Measurements from ENCODE around the gene SLC6A8.
"Not testable (repeated sequence)": the region's sequence is repeated elsewhere in the genome, so short reads cannot be mapped to it uniquely, and the experiment has no call there.

The SLC6A8 gene

DNA sequence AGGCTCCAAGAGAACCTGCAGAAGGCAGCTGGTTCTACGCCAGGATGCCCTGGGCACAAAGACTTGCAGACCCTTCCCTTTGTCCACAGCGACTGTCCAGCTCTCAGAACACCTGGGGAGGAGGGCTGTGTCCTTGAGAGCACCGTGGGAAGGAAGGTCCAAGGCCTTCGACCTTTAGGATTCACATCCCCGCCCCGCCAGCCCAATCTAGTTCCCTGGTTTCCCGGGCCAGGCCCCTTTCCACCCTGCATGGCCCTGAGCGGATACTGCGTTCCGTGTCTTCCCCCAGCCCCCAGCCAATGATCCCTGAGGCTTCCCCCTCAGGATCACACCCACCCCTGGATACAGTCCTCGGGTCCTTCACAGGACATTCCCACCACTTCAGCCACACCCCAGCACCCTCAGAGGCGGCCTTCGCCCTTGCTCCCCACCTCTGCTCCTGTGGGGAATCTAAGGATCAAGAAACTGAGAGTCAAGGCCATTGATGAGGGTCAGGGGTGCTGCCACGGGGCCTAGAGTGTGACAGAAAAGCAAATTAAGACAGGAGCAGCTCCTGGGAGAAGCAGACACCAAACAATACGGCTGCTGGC is 46.0 kb downstream of the SLC6A8 start:
- no peak for DNase-seq

DNA sequence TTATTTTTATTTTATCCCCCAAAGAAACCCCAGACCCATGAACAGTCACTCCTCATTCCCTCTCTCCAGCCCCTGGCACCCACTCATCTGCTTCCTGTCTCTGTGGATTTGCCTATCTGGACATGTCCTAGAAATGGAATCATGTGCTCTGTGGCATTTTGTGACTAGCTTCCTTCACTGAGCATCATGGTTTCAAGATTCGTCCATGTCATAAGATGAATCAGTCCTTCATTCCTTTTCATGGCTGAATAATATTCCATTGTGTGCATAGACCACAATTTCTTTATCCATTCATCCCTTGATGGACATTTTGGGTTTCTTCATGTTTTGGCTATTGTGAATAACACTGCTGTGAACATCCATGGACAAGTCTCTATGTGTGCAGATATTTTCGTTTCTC is 47.1 kb downstream of the SLC6A8 start:
- DNase-seq = no peak

GRCh38 chrX:153735274-153735673 is 47.5 kb downstream of the SLC6A8 start:
- DNase-seq = no peak

DNA sequence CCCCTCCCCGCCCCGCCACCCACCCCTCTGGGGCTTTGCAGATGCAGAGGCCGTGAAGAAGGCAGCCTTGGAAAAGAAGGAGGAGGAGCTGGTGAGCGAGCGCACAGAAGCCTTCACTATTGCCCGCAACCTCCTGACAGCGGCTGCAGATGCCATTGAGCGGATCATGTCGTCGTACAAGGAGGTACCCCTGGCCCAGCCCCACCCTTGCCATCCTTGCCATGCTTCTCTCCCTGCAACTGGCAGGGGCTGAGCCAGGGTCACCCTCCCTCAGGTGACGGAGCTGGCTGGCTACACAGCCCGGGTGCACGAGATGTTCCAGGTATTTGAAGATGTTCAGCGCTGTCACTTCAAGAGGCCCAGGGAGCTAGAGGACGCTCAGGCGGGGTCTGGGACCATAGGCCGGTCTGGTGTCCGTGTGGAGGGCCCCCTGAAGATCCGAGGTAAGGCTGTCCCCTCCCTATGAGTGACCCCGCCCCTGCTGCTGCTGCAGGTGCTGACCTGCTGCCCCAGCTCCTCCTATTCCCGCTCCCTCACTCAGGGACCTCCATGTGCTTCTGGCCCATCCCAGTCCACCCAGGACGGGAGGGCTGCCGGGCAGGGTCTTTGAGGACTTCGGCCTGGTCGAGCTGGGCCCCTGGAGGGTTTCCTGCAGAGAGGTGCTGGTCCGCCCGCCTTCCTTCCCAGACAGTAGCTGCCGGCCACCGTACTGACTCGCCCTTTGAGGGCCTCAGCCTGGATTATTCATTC is 48.5 kb downstream of the SLC6A8 start:
- DNase-seq = no peak

DNA sequence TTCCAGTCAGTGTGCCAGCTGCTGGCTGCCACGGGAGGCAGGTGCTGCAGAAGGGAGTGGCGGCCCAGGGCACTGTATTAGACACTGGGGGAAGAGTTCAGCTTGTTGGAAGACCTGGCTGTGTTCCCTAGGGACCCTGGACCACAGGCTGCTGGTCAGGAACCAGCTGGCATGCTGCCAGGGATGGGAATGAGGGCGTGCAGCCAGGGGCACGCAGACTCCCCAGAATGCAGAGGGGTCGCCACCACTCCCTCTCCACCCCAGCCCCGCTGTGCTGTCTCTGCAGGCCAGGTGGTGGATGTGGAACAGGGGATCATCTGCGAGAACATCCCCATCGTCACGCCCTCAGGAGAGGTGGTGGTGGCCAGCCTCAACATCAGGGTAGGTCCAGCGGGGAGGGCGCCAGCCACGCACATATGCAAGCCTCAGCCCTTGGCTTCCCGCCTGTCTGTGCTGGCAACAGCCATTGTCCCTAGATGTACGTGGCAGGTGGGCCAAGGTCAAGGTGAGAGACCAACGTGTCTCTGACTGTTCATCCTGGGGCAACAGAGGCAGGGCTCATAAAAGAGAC is 49.2 kb downstream of the SLC6A8 start:
- DNase-seq = no peak

- DNase-seq = no peak
Measured at GRCh38 chrX:153738056-153738605, 50.4 kb downstream of the SLC6A8 start.

DNA sequence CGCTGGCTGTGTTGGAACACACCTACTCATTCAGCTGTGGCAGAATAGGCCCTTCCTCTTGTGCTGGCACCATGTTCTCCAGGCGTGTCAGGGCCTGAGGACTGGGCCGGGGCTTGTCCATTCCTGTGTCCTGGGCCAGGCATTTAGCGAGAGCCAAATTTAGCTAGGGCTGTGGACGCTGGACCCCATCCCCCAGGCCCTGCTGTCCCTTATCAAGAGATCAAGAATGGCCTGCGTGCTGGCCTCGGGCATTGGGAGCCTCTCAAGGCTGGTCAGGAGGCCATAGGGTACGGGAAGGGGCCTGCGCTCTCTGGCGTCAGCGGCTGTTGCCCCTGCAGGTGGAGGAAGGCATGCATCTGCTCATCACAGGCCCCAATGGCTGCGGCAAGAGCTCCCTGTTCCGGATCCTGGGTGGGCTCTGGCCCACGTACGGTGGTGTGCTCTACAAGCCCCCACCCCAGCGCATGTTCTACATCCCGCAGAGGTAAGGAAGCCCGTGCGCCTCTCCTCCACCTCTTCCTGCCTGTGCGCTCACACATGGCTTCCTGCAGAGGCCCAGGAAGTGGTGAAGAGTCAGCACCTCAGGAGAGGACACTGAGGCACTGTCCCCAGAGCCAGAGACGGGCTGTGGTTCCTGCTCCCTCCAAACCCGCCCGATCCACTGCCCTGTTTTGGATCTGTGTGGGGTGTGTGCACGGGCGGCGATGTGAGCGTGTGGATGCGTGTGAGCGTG is 52.2 kb downstream of the SLC6A8 start:
- DNase-seq = no peak

GRCh38 chrX:153740631-153741222 is 53.0 kb downstream of the SLC6A8 start:
- DNase-seq = no peak

DNA sequence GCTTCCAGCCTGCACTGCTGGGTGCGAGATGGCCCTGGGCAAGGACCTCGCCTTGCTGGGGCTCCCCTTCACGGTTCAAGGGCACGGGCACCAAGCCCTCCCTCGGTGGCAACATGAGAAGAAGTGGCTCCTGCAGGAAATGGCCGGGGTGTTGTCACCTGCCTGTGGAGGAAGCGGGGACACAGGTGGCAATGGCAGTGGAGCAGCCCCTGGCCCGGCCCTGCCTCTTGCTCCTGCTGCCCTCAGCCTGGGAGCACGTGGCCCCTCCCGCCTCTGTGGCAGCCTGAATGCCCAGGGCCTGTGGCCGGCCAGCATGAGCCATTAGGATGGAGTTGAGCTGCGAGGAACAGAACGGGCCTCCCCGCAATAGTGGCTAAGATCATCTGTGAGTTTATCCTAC is 53.7 kb downstream of the SLC6A8 start:
- no peak for DNase-seq

GRCh38 chrX:153742111-153742510 is 54.4 kb downstream of the SLC6A8 start:
- not testable (repeated sequence) for DNase-seq

GRCh38 chrX:153742796-153743467 is 55.2 kb downstream of the SLC6A8 start:
- not testable (repeated sequence) for DNase-seq

DNA sequence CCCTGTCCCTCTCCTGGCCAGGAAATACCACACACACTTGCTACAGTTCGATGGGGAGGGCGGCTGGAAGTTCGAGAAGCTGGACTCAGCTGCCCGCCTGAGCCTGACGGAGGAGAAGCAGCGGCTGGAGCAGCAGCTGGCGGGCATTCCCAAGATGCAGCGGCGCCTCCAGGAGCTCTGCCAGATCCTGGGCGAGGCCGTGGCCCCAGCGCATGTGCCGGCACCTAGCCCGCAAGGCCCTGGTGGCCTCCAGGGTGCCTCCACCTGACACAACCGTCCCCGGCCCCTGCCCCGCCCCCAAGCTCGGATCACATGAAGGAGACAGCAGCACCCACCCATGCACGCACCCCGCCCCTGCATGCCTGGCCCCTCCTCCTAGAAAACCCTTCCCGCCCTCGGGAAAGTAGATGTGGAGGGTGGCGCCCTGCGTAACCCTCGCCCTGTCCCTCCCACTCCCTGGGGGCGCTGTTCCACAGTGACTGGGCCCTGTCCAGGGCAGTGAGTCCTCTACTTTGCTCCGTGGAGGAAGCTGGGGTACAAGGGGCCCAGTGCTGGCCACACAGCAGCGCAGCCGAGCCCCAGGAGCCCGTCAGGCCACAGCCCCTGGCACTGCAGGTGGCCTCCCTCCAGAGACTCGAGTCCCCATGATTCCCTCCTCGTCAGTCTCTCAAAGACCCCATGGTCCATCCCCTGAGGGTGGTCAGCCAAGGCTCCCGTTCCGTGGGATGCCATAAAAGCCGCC is 55.9 kb downstream of the SLC6A8 start:
- not testable (repeated sequence) for DNase-seq

- no peak for DNase-seq
Measured at GRCh38 chrX:153744210-153745066, 56.7 kb downstream of the SLC6A8 start.

DNA sequence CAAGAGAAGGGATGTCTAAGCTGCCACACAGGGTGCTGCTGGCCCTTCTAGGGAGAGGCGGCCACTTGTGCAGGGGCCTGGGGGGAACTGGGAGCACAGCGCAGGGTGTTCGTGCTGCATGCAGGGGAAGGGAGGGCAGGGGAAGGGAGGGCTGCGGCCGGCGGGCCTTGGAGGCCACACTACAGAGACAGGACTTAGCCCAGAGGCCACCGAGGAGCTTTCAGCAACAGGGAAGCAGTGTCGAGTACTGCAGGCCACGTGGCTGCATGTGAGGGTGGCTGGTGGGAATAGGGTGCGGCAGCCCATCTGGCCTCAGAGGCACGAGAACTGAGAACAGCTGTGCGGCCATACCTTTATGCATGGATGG is 57.3 kb downstream of the SLC6A8 start:
- not testable (repeated sequence) for DNase-seq
